Measurements from ENCODE around the gene MTHFD1.

GRCh38 chr14:64463195-64463594 is 75.0 kb downstream of the MTHFD1 start:
- TF ChIP-seq GATA2 (CRISPR knock-in tag; IDR thresholded peaks at IDR 0.05): no peak
- TF ChIP-seq RCOR1 (IDR thresholded peaks at IDR 0.05; ENCODE audit: low read length): no peak
- TF ChIP-seq RFX5 (IDR thresholded peaks at IDR 0.05; ENCODE audit: low read length): no peak
- no peak for TF ChIP-seq CTCF (IDR thresholded peaks at IDR 0.05)
- no peak for TF ChIP-seq YY1 (IDR thresholded peaks at IDR 0.05; ENCODE audit: low read depth)
- no peak for TF ChIP-seq POLR2AphosphoS5 (IDR thresholded peaks at IDR 0.05; ENCODE audit: low read depth, low read length)

Measured in SK-N-SH (cell line).